IPS-18c (cell line): ENCODE measurements around the gene AIPL1.
A peak's percentile ranks its signal among the peaks of the same experiment; 100 is the strongest.

ENCODE experiments used
- H3K4me3 ChIP-seq: 2 replicates; pipeline ENCODE4 v1.7.0; 2013; ENCODE audit warnings: low read depth, mild to moderate bottlenecking, low read length, moderate library complexity; ENCODE audit not compliant: insufficient read depth
- H3K9me3 ChIP-seq: one replicate; pipeline ENCODE4 v1.6.1; 2013; ENCODE audit warnings: mild to moderate bottlenecking, low read length, moderate library complexity; ENCODE audit not compliant: control insufficient read depth, insufficient read depth

AIPL1 gene

DNA sequence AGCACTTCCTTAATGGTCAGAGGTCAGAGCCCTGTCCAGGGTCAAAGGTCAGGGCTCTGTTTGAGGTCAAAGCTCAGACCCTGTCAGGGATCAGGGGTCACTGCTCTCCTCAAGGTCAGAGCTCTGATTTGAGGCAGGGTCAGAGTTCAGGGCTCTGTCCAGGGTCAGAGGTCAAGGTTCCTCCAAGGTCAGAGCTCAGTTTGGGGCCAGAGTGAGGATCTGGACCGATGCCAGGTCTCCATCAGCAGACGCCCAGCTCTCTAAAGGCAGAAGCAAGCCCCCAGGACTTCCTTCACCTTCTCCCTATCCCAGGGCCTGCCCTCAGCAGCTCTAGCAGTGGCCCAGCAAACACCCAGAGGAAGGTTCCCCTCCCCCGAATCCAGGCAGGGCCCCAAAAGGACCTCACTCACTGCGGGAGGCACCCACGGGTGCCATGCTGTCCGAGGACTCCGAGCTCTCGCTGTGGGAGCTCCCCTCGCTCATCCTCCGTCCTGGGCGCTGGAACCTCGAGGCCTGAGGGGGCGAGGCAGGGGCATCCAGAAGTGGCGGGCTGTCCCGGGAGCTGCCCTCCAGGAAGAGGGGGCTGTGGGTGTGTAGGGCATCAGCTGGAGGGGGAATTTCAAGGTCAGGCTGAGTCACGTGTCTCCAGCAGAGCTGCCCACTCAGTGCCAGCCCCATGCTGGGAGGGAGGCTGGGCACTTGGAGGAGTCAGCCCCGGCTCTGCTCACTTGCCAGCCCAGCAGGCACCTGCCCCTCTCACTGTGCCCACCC lies 36.0 kb upstream of the AIPL1 start:
- Histone ChIP-seq H3K9me3 (no peaks in the 10 kb centered on the region), H3K4me3 (no peak overlapping the region)

- H3K4me3 ChIP-seq: no peak overlapping the region
These were observed 35.3 kb upstream of the AIPL1 start for GRCh38 chr17:6470146-6470718.

GRCh38 chr17:6468051-6468790 lies 33.3 kb upstream of the AIPL1 start:
- Histone ChIP-seq H3K9me3 (no peaks in the 10 kb centered on the region), H3K4me3 (no peak overlapping the region)

More at GRCh38 chr17:6470146-6470718, 35.3 kb upstream of the AIPL1 start:
- no peaks in the 10 kb centered on the region for H3K9me3 ChIP-seq

DNA sequence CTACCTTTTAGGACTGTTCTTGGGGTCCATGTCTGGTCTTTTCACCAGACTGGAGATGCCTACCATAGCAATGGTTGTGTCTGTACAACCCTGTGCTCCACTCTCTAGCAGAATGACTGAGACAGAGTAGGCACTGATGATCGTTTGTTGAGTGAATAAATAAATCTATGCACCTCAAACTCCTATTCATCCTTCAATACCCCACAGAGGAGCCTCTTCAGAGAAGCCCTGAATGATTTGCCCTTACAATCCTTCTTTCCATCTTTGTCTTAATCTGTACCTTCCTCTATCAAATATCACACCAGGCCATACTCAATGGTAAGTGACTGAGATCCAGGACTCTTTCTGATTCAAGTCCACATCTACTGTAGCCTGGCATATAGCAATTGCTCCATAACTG lies 32.6 kb upstream of the AIPL1 start:
- Histone ChIP-seq H3K4me3 (no peak overlapping the region), H3K9me3 (no peaks in the 10 kb centered on the region)

DNA sequence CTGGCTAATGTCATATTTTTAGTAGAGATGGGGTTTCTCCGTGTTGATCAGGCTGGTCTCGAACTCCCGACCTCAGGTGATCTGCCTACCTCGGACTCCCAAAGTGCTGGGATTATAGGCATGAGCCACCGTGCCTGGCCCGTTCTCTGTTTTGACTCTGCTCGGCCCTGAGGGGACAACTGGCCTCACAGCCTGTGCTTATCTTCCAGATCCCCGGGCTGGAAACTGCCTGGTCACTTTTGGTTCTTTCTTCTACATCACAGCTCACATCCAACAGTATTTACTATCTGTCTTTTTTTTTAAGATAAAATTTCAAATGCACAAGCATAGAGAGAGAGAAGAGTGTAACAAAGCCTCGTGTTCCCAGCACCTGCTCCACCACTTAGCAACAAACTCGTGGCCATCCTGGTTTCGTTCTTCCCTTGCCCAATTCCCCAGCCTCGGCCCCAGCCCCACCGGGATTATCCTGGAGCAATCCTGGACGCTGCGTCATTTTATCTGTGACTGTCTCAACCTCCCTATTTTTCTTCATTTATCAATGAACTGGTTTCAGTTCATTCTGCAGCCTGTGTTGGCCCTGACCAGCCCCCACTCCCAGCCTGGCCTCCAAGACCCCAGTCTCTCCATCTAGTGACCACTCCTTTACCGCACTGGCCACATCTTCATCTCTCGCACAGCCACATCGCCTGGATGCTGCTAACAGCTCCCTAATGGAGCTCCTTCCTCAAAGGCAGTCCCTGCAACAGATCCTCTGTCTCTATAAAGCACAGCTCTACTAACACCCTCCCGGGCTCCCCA lies 30.5 kb upstream of the AIPL1 start:
- H3K4me3 ChIP-seq: no peak overlapping the region
- no peaks in the 10 kb centered on the region for H3K9me3 ChIP-seq

DNA sequence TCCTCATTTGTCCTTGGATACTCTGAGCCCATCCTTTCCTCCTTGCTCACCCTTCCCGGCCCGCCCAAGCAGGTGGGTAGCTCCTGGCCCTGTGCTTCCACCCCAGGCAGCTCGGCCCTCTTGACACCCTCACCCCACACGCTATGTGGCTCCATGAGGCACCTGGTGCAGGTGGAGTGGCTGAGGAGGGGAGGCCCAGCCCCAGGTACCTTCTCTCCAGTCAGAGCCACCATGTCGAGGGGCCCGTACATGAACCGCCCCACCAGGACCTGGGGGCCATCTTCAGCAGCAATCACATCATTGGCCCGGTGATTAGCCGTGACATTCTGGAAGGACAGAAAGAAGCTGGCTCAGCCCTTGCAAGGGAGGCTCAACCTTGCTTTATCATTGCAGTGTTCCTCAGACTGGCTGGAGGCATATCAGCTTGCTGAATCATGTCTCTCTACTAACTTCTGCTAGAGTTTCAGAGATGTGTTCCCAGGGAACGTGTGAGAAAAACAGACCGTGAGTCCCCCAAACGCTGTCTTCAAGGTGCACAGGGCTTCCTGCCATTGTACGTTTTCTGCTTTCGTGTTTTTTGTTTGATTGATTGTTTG lies 29.6 kb upstream of the AIPL1 start:
- no peak overlapping the region for H3K4me3 ChIP-seq
- H3K9me3 ChIP-seq: no peaks in the 10 kb centered on the region

DNA sequence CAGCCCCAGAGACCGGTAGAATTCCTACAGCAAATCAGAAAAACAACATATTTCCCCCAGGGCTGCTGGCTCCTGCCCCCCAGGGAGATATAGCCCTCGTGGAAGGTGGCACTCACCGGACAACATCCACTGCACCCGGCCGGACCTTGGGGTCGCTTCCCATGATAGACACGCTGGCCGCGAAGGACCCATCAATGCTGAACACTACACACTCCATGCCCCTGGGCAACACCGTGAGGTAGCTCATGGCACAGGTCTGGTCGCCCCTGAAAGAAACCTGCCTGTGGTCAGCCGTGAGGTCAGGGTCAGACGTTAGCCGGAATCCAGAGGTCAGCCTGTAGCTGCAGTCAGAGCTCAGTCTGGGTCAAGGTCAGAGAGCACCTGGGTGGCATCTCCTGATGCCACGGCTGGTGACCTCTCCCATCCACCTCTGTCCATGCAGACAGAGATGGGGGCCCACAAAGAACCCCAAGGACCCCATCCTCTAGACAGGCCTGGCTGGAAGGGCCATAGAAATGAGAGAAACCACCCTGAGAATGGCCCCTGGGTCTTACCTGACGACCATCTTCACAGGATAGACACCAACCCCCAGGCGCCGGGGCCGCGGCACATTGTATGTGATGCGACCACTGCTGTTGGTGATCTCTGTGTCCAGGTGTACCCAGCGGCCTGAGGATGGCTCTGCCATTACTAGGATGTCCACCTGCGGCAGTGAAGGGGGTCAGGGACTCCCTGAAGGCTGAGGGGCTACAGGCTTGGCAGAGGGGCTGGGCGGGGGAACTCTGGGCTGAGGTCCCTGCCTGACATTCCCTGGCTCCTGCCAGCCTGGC lies 28.9 kb upstream of the AIPL1 start:
- no peak overlapping the region for H3K4me3 ChIP-seq

GRCh38 chr17:6462692-6463091 lies 27.8 kb upstream of the AIPL1 start:
- Histone ChIP-seq H3K9me3 (no peaks in the 10 kb centered on the region), H3K4me3 (no peak overlapping the region)

More for the DNA sequence above, 28.9 kb upstream of the AIPL1 start:
- H3K9me3 ChIP-seq: no peaks in the 10 kb centered on the region

DNA sequence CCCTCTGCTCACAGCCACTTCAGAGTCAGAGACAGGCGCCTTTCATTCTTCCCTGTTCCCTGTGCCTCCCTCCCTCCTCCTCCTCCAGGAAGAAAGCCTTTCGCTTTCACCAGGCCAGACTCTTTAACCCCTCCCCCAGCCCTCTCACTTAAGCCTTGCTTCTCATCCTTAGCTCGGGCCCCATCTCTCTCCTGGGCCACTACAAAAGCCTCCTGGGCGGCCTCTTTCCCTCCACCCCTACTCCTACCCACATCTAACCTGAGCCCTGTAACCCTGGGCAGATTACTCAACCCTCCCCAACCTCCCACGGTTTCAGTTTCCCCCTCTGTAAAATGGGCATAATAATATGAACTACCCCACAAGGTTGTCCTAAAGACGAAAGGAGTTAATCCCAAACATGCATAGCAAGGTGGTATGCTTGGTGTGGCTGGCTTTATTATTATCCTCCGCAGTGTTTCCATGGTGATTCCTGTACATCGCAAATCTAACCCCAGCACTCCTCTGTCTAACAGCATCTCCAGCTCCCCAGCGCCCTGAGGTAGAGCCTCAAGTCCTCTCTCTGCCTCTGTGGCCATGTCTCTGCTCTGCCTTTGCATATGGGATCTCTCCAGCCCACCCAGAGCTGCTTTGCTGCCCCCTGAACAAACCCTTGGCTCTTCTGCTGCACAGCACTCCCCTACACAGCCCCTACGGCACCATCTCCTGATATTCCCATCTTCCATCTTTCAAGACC lies 27.0 kb upstream of the AIPL1 start:
- H3K9me3 ChIP-seq: no peaks in the 10 kb centered on the region
- peak overlapping the region; percentile 10; the same call in 1 of the 2 replicates for H3K4me3 ChIP-seq

- Histone ChIP-seq H3K9me3 (no peaks in the 10 kb centered on the region), H3K4me3 (no peak overlapping the region)
These were observed 26.3 kb upstream of the AIPL1 start for GRCh38 chr17:6461246-6461645.

DNA sequence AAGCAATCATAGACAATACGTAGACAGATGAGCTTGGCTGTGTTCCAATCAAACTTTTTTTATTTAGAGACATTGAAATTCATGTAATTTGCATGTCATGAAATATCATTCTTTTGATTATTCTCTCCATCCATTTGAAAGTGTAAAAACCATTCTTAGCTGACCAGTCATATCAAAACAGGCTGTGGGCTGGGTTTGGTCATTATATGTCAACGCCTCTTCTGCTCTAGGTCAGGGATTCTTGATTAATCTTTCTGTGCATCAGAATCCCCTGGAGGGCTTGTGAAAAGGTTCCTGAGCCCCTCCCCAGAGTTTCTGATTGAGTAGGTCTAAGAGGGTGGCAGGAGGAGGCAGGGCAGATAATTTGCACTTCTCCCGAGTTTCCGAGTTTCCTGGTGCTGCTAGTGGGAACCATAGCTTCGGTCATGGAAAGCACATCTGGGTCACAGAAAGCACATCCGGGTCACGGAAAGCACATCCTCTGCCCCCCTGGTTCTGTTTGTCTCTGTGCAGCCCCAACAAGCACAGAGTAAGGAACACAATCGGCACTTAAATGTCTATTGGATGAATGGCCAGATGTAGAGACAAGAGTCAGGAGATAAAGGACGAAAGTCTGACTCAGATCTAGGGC lies 25.7 kb upstream of the AIPL1 start:
- H3K9me3 ChIP-seq: no peaks in the 10 kb centered on the region
- no peak overlapping the region for H3K4me3 ChIP-seq

- no peaks in the 10 kb centered on the region for H3K9me3 ChIP-seq
- H3K4me3 ChIP-seq: no peak overlapping the region; the same call in 1 of the 2 replicates
These were observed 23.6 kb upstream of the AIPL1 start for GRCh38 chr17:6458460-6458950.

DNA sequence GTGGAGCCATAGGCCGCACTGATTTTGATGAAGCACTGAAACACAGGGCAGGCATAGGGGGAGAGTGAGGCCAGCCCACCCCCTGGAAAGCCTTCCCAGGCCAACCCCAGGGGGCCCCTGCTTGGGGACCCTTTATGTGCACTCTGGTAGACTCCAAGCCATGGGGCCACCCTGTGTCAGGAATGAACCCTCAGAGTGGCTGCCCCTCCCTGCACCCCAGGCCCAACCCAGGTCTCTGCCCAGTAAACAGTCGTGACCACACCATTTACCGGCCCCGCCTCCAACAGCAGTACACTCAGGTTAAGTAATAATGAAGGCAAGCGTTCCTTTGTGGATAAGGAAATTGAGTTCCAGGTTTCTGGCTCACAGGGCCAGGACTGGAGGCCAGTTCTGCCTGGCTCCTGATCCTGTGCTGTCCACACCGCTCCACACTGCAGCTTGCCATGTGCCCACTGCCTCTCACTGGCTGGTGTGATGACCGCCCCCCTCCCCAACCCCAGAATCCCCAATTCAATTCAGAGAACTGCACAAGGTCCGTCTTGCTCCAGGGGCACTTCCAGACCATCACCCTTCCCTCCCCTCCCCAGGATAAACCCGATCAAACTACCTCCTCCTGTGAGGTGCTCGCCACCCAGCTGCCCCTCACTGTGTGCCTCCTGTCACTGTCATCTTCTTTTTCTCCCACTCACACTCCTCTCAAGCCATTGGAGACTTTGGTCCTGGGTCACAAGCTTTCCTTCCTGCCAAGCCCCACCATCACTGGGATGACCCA lies 23.0 kb upstream of the AIPL1 start:
- H3K4me3 ChIP-seq: no peak overlapping the region; the same call in 1 of the 2 replicates
- H3K9me3 ChIP-seq: no peaks in the 10 kb centered on the region

- Histone ChIP-seq H3K4me3 (no peak overlapping the region), H3K9me3 (no peaks in the 10 kb centered on the region)
These were observed 22.2 kb upstream of the AIPL1 start for GRCh38 chr17:6456914-6457687.
